ENCODE results near the gene B4GALT6.

The B4GALT6 gene

DNA sequence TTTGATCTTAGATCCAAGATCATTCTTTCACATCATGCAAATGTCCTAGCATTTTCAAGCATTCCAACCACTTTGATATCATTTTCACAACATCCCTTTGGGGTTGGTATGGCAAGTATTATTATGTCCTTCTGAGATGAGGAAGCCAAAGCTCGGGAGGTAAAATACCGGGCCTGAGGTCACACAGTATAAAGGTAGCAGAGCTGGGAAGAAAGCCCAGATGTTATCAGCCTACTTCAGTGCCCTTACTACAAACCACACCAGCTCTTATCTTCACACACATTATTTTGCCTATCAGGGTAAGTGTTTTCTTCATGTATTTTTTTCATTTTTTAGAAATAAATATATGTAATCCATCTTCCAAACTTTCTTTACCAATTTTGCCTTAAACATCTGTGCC, 4.2 kb upstream of the B4GALT6 start:
- DNase-seq (ENCODE audit: low read depth in 2 of 2), result no peak

- DNase-seq (ENCODE audit: low read depth in 2 of 2), result no peak
Measured at GRCh38 chr18:31686986-31687928, 2.9 kb upstream of the B4GALT6 start.

- DNase-seq (ENCODE audit: low read depth in 2 of 2), result no peak
Measured at GRCh38 chr18:31686572-31686971, 2.2 kb upstream of the B4GALT6 start.

GRCh38 chr18:31685097-31686082, 1.0 kb upstream of the B4GALT6 start:
- DNase-seq (ENCODE audit: low read depth in 2 of 2), result peak; percentile 13 to 42

- no peak for DNase-seq (ENCODE audit: low read depth in 2 of 2)
Measured at GRCh38 chr18:31683968-31684278, 458 bp downstream of the B4GALT6 start.

GRCh38 chr18:31683106-31683505, 1.3 kb downstream of the B4GALT6 start:
- no peak for DNase-seq (ENCODE audit: low read depth in 2 of 2)

DNA sequence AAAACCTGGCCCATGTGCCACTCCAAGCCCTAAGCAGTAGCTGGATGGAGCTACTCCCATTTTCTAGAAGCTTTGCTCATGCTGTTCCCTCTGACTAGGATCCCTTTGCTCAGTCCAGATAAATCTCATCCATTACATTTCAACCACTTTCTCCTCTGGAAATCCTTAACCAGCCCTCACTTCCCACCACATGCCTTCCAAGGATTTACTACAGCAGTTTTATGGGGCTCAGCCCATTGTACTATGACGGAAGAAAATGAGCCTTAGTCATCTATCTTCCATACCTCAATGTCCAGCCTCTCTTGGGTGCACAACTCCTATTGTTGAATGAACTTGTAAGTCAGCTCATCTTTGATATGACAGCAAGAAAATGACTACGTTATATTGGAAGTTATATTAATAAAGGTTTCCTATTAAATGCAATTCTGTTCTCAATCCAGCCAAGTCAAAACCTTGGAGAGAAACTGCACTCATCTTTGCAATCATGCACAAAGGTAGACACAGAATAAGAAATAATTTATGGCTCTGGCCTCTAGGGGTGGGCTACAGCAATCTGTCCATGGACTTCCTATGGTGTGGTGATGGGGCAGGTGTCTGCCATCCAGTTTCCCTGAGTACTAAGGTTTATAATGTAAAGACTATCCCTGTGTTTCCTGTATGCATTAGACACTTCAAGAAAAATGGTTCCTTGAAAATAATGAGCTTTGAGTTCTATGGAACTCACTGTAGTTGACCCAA, 3.4 kb downstream of the B4GALT6 start:
- no peak for DNase-seq (ENCODE audit: low read depth in 2 of 2)

DNA sequence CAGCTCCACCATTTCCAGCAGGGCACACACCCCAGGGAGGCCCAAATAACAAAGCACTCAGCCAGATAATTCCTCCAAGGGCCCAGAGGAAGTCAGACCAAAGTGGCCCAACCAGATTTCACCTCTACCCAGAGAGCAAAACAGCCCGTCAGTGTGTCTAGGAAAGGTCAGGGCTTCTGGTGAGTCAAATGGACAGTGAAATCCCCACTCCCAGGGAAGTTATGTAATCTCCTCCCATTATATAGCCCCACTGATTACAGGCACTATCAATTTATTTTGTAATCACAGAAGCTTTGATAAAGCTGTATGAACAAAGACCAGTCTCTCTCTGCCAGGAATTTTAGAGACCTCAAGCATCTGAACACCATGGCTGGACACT, 4.0 kb downstream of the B4GALT6 start:
- DNase-seq (ENCODE audit: low read depth in 2 of 2), result no peak

DNA sequence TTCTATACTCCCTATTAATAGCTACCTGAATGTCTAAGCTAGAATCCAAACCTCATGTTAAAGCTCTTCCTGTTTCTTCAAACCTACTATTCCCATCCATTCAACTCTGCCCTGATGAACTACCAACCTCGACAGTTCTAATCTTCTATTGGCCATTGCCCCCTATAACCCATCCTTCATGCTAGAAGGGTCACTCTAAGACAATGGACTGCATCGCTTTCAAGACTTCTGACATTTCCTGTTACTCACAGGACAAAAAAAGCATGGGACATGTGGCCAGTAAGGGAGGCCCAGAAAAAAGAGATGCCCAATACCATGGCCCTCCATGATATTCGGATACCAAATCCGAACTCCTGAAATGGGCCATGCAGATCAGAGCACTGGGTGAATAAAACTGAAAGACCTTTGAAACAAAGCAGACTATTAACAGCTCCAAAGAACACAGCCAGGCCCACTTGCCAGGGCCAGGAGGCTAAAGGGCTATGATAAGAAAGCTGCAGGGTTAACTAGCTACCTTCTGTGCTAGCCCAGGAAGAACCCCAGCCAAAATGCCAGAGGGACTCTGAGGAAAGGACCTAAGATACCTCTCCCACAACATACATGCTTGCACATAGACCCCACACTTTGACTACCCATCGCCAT, 4.5 kb downstream of the B4GALT6 start:
- no peak for DNase-seq (ENCODE audit: low read depth in 2 of 2)

DNA sequence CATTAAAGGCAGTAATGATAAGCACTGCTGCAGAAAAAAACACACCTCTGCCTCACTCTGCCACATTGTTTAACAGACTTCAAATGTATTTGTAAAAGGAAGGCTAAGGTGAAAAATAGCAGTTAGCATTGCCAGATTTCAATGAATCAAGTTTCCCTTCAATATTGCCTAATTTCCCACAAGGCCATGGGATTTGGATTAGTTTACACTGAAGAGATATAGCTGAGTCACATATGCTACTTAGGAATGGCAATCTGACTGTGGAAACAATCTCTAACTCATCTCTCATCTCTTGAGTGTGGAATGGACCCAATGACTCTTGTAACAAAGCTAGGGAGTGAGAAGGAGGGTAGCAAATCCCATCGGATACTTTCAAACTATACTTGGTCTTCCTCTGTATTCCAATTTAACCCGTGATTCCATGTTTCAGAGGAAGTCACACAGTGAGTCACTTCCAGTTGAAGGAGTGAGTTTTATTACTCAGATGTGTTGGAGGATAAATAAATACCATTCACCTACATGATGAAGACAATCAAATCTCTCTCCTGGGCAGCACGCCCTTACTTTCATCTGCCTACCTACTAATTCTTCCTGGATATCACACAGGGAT, 5.1 kb downstream of the B4GALT6 start:
- no peak for DNase-seq (ENCODE audit: low read depth in 2 of 2)

DNA sequence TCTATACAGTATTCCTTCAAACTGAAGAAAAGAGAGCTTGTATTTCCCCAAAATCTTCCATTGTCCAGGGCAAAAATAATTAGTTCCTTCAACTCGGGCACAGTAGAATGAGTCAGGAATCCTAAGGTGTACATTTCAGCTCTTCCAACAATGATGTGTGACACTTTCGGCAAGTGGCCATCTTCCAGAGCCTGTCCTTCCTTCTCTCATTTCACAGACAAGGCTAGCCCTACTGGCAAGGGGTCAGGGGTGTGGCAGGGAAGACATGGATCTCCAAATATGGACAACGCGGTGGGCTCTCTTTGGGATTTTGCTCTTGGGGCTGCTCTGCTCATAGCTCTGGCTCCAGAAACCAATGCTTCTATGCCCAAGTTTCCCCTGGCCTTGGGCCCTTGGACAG, 6.0 kb downstream of the B4GALT6 start:
- no peak for DNase-seq (ENCODE audit: low read depth in 2 of 2)

DNA sequence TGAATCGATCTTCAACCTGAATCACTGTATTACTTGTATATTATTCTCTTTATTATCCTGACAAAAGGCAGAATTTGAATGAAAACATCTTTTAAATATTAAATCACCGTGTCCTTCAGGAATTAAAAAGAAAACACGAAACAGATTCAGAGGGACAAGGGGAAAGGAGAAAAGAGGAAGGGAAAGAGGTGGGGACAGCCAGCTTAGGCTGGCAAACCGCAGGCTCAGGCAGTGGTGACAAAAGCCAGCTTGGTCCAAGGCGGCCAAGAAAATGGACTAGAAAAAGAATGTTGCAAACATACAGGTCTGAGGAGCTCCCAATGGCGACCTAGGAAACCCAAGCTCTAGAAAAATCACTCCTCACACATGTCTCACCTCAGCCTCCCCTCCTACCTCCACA, 6.8 kb downstream of the B4GALT6 start:
- DNase-seq (ENCODE audit: low read depth in 2 of 2), result no peak

GRCh38 chr18:31675404-31675803, 9.0 kb downstream of the B4GALT6 start:
- no peak for DNase-seq (ENCODE audit: low read depth in 2 of 2)

GRCh38 chr18:31672628-31673135, 11.7 kb downstream of the B4GALT6 start:
- DNase-seq (ENCODE audit: low read depth in 2 of 2), result no peak

DNA sequence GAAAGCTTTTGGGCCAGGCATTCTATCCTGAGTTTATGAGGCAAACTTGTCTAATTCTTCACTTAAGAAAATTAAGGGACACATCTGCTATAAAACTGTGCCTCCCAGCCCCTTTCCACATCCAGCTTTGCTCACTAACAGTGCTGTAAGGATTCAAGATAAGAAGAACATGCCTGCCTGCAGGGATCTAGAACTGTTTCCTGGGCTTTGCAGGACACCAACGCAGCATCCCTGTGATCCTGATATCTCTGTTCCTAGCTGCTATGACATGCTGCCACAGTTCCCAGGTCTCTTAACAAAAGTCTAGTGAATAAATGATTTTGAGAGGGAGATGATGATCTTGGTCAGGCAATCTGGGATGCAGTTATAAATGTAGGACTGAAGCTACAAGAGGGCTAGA, 12.4 kb downstream of the B4GALT6 start:
- DNase-seq (ENCODE audit: low read depth in 2 of 2), result no peak

DNA sequence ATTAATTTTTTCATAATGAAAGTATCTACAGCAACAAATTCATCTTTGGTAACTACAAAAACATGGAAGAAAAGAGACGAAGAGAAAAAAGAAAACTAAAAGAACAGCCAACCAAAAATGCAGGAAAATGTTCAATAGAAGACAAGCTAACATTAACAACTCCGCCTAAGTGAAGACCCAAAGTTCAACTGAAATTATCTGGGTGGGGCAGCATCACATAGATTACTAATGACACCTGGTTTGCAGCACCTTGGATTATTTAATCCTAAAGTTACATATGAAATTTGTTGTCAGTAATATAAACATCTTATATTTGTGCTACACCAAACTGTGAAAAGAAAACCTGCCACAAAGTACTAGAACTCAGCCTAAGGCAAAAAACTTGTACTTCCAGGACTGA, 14.8 kb downstream of the B4GALT6 start:
- no peak for DNase-seq (ENCODE audit: low read depth in 2 of 2)

DNA sequence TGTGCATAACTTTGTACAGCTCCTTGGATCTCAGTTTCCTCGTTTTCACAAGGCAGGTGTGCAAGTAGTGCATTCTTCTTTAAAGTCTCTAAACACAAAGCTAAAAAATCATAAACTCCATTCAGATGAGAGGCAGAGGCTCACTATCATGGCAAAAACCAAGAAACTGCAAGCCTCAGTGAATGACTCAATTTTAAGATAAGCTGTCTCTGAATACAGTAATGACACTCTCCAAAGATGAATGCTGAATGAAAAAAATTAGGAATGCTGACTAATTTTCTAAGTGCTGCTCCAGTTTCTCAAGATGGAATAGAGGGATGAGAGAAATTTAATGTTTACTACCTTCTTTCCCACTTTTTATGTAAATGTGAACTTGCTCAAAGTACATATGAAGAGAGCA, 17.2 kb downstream of the B4GALT6 start:
- DNase-seq (ENCODE audit: low read depth in 2 of 2), result no peak

DNA sequence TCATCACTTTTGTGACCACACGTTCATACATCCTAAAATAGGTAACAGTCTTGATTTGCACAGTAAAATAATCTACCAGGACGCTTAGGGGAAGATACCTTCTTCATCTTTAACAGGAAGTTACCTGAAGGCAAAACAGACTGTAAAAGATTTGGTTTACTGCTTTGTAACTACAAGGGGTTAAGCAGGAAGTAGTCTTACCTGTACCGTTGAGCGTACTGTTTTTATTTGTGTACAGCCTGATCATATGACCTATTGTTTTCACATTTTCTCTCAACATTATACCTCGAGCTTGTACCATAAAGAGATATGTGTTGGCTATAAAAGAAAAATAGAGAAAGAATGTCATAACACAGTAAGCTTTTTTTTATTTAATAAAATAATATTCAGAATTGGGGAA, 18.3 kb downstream of the B4GALT6 start:
- DNase-seq (ENCODE audit: low read depth in 2 of 2), result no peak

DNA sequence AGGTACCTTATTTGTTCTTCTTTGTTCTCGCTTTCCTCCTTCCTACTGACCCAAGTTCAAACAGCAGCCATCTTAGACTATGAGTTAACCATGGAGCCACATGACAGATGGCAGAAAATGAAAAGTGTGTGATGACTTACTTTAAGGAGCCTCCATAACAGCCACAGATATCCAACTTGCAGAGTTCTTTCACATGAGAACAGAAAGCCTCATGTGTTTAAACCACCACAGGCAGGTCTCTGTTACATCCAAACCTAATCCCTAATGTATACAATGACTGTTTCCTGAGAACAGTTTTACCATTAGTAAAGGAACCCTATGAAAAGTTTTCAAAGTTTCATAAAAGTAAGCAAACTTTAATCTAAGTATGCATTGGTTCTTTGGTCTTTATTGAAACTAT, 20.3 kb downstream of the B4GALT6 start:
- no peak for DNase-seq (ENCODE audit: low read depth in 2 of 2)

GRCh38 chr18:31661965-31662364, 22.4 kb downstream of the B4GALT6 start:
- no peak for DNase-seq (ENCODE audit: low read depth in 2 of 2)

GRCh38 chr18:31660763-31661162, 23.6 kb downstream of the B4GALT6 start:
- no peak for DNase-seq (ENCODE audit: low read depth in 2 of 2)

Data from activated CD4-positive, alpha-beta T cell treated with anti-CD3 and anti-CD28 coated beads for 24 hours (primary cell).